ENCODE results near the gene SMARCA1. TPM values are rescaled to one million over a fixed set of nuclear protein-coding genes. Genes with fewer than 3 reads are reported as not detected.

Gene SMARCA1
- total RNA-seq, 1 donor from 2014 or later: 90.7 TPM

DNA sequence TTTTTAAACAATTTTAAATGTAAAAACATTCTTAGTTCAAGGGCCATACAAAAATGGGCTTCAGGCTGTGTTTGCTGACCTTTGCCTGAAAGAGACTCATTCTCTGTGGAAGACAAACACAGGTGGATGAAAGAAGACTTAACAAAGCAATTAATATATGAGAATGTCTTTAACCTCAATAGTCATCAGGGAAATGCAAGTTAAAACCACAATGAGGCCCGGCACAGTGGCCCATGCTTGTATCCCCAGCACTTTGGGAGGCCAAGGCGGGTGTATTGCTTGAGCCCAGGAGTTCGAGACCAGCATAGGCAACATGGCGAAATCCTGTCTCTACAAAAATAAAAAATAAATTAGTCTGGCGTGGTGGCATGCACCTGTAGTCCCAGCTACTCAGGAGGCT, 7.1 kb upstream of the SMARCA1 start:
- no peak for DNase-seq

DNA sequence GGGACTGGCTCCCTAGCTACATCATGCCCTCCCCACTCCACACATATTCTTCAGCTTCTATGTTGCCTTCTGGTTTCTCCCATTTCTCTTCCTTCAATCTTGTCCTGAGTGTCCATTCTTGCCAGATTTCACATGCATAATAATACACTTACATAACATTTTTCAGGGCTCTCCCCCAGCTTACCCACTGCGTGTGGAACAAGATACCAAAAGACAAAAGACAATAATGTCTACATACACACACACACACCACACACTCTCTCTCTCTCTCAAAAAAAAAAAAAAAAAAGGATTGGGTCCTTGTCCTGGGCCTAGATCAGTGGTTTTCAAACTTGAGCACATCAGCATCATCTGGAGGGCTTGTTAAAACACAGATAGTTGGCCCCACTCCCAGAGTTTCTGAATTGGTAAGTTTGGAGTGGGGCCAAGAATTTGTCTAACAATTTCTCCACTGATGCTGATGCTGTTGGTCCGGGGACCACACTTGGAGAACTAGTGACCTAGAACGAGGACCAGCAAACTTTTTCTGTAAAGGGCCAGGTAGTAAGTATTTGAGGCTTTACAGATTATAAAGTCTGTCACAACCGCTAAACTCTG, 6.5 kb upstream of the SMARCA1 start:
- peak; percentile 37 for DNase-seq

DNA sequence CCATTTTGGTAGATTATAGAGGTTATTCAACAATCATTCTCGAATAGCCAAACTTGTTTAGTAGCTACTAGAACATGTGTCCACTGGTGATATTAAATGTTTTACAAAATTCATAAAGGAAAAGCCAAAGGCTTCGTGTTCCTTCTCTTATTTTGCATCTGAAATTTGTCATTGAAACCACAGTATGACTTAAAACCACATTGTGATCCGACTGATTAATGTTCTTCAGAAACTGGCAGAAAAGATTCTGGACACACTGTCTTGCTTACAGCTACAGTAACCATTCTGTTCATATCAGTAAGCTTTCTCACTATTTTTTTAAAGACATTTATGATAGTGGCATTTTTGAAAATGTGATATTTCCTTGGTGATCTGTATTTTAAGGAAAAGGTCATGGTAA, 2.6 kb upstream of the SMARCA1 start:
- DNase-seq: no peak

DNA sequence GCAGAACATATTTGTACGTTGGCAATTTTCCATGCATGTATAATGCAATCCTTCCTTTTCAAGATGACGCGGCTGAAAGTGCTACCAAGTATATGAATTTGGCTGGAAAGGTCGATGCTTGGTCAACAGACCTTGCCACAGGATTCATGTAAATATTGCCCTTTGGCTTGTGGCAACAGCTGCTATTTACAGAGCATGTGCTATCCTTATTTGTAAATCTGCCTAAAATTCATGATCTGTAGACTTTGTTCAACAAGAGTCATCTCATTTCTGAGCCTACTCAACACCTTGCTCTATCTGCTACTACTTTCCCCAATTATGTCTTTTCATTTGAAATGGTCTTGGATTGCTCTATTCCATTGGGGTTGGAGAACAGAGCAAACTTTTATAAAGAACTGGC, 1.9 kb upstream of the SMARCA1 start:
- no peak for DNase-seq

DNA sequence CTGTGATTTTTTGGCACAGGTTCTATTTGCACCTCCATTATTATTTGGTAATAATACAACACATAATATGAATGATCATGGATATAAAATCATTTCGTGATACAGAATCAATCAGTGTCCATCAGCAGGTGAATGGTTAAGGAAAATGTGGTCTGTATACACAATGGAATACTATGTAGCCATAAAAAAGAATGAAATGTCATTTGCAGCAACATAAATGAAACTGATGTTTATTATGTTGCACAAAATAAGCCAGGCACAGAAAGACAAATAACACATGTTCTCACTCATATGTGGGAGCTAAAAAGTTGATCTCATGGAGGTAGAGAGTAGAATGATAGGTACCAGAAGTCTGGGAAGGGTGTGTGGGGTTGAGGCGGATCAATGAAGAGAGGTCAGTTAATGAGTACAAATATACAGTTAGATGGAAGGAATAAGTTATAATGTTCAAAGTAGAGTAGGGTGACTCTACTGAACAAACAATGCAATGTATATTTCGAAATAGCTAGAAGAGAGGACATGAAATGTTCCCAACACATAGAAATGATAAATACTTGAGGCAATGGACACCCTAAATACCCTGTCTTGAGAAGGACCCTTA, 1.1 kb upstream of the SMARCA1 start:
- no peak for DNase-seq

DNA sequence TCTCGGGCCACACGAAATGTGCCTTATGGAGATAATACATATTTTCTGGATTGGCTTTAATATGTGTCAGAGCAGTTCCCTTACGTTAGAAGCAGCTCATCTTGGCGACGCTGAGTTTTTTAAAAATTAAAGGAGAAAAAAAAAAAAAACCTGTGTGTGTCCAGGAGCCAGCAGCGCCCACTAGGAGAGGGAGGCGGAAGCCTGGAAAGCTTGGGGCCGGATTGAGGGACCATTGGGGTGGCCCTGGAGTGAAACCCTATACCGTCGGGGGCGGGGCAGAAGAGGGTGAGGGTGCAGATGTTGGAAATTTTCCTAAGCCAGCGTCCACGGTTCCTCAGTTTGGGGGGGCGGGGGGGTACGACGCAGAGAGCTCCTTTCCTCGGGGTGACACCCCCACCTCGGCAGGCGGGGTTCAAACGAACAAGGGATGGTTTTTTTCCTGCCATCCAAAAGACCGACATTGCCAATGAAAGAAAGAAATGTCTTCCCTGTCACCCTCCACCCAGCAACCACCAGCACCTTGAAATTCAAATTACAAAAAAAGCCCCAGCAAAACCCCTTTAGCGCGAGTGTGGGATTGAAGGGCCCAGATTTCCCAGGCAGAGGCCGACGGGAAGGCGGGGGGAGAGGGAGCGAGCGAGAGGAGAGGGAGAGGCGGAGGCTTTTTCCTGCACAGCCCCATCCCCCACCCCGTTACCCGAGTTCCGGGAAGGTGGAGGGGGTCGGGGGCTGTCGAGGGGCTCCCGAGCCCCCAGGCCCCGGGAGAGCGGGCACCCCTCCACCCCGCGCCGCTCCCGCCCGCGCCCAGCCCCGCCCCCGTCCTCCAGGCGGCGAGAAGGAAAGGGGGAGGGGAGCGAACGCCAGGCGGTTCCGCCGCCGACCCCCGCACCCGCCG, 859 bp downstream of the SMARCA1 start:
- DNase-seq: peak; percentile 83

DNA sequence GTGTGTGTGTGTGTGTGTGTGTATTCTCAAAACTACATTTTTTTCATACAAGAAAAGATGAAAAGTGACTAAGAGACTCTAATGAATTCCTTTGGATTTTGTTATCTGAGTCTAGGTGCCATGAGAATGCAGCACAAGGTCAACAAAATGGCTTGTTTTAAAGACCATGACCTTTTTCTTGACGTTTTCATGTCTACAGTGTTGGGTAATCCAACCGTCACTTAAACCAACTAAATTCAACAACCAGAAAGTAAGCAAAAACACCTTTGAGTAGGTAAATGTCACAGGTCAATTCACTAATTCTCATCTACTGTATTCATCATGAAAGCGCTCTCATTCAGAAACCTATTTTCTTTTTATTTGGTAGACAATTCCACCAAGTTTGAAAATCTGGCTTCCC, 3.1 kb downstream of the SMARCA1 start:
- no peak for DNase-seq

DNA sequence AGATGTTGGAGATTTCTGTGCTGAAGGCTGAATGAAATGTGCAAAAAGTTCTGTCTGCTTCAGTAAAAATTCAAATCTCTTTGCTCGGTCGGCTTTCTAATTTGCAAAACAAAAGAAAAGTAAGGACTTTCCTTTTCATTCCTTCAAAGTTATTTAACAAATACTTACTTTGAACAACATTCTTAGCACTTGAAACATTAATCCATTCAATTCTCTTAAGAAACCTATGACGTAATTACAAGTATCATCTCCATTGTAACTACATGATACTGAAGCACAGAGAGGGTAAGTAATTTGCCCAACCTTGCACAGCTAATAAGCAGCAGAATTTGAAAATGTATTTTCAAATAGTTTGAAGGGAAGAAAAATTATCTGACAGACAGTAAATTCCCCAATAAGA, 6.9 kb downstream of the SMARCA1 start:
- no peak for DNase-seq

DNA sequence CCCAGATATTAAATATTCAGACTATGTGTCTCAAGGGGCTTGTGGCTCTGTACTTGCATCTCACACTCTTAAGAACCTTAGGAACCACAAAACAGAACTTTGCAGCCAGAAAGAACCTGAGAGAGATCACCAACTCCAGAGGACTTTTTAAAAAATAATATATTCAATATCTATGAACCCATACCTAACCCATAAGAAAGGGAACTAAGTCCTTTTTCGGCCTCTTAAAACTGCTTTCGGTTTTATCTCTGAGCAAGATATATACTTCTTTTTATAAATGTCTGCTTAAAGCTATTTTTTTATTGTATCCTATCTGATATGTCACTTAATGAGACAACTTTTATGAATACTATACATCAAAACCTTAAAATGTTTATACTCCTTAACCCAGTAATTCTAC, 10.9 kb downstream of the SMARCA1 start:
- DNase-seq: no peak

DNA sequence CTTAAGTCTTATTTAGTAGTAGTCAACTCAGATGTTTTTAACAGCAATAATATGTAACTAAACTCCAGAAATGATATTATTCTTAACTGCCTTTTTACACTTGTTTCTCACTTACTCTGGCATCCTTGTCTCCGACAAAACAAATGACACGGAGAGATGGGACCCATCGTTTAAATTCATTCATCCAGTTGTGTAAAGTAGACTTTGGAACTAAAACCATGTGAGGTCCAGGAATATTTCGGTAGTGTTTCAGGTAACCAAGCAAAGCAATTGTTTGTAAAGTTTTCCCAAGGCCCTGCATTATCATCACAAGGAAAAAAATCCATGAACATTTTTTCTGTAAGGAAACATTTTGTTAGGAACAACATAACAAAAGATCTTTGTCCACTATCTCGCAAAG, 11.6 kb downstream of the SMARCA1 start:
- no peak for DNase-seq

DNA sequence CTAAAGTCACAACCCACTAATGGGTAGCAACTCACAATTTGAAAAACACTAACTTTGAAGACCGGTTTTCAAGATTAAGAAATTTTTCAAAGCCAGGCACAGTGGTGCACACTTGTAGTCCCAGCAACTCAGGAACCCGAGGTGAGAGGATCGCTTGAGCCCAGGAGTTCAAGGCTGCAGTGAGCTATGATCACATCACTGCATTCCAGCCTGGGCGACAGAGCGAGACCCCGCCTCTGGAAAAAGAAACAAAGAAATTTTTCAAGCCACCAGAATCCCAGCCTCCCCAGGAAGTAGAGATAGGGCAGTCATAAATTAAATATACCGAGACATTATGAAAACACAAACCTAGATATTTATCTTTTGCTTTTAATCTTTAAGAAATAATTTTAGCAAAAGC, 13.0 kb downstream of the SMARCA1 start:
- no peak for DNase-seq

DNA sequence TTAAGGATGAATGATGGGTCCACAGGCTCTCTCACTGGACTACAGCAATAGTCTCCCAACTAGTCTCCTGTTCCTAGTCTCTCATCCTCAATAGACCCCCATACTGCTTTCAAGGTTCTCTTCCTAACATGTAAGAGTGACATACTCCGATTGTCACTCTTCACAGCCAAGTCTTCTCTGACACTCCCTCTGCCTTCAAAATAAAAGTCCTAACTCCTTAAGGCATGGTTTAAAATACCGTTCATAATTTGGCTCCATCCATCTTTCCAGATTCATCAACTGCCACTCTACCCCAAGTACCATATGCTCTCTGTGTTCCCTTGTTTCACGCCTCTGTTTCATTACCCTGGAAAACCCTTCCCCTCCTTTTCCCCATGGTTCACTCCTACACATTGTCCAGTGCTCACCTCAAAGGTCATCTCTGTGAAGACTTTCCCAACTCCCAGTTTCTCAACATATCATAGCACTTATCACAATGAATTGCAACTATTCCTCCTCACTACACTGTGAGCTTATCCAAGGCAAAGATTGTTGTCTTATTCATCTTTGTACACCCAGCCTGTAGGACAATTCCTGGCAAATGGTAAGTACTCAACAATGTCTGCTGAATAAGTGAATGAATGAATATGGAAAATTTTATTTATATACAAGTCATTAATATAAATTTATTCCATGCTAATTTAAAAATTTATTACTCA, 26.0 kb downstream of the SMARCA1 start:
- DNase-seq: no peak

DNA sequence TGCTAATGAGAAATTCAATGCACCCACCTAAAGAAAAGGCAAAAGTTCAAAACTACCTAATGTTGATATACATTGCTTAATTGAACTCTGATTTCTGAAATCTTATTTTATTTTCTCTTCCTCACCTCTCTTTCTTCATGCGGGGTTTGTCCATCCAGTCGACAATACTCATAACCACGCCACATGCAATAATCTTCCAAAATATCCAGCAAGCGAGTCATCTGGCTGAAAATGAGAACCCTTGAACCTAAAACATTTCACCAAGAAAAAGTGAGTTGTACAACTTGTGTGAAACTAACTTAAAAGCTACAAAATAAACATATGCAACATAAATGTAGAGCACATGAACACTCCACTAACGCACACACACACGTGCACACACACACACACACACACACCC, 26.7 kb downstream of the SMARCA1 start:
- DNase-seq: no peak

DNA sequence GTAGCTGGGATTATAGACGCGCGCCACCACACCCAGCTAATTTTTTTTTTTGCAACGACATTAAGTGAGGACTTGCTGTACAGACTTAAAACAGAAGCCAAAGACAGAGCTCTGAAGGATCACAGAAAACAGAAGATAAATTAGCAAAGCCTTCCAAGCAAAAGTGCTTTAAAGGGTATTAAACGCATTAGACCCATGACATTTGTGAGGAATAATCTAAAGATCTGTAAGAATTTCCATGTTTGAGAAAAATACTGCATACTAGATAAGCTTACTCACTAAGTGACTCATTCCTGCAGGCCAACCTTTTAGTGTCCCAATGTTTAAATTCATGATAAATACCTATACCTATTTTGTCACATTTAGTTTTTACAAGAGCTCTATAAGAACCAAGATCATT, 27.4 kb downstream of the SMARCA1 start:
- DNase-seq: no peak

DNA sequence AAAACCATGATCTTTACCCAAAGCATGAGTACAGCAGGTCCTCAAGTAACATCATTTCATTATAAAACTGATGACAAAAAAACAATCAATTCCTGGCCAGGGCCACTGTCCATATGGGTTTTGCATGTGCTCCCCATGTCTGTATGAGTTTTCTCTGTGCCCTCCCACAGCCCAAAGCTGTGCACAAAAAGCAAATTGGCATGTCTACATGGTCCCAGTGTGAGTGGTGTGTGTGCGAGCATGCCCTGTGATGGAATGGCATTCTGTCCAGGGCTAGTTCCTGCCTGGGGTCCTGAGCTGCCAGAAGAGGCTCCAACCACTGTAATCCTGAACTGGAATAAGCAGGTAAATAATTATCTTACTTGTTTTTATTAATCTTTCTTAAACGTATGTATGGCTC, 28.4 kb downstream of the SMARCA1 start:
- no peak for DNase-seq

DNA sequence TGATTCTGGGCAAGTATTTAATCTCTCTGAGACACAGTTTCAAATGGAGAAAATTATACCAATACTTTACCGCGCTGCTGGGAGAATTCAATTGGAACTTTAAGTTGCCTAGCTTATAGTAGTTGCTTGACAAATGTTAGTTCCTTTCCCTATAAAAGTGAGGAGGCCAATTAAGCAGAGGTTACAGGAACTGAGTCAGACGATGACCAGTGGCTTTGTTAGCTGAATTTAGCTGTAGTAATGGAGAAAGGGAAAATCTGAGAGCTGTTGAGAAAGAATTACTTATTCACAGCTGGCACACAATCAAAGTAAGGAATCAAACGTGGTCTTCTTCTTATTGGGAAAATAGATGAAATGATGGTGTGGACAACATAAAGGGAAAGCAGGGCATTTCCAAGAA, 29.6 kb downstream of the SMARCA1 start:
- DNase-seq: no peak

DNA sequence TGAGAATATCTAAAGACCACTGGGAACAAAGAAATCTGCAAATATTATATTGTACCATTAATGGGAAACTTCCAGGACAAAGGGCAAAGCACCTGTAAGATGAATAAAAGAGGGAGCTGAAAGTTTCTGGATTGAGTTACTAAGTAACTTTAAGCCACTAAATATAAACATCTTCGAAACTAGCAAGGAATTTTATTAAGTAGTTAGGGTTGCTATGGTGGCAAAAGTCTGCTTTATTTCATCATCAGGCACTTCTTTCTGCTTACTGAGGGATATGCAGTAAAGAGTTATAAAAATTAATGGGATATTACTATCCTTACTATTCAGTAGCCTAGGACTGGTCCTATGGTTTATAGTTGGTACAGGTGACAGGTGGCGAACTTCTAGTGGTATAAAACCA, 33.0 kb downstream of the SMARCA1 start:
- DNase-seq: no peak

DNA sequence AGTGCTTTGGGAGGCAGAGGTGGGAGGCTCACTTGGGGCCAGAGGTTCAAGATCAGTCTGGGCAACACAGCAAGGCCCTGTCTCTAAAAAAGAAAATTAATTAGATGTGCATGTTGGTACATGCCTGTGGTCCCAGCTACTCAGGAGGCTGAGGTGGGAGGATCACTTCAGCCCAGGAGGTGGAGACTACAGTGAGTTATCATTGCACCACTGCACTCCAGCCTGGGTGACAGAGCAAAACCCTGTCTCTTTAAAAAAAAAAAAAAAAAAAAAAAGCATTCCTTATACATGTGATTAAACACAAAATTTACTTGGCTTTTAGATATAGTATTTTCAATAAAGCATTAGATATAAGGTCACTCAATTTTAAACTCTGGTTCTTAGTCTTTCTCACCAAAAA, 34.9 kb downstream of the SMARCA1 start:
- no peak for DNase-seq

DNA sequence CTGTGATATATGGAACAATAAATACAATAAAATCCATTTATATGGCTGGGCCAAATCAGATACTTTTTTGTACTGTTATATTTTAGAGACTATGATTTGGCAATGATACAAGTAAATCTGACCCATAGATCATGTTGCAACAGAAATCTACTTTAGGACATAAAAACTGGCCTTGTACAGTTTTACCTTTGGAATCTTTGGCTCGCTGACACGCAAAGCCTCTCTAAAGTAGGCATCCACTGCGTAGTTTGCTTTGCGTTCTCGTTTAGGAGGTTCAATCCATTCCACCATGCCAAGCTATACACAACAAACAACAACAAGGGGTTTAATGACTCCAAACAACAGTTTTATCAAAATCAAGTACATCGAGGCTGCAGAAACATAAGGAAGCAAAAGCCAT, 42.4 kb downstream of the SMARCA1 start:
- DNase-seq: no peak

DNA sequence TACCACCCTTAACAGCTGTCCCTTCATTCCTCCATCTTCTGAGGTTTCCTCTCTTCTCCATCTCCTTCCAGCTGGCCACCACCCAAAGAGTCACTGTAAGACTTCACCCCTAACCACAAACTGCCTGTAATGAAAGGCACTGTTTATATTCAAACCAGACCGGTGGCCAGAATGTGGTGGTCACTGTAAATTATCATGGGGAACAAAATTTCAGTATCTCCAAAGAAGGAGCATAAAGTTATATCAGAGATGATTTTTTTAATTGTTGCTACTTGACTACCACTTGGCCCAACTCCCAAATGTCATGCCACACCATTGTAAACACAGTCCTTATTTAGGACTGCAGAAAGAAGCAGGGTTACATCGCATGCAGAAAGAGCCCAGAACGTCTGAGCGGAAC, 44.8 kb downstream of the SMARCA1 start:
- DNase-seq: no peak

DNA sequence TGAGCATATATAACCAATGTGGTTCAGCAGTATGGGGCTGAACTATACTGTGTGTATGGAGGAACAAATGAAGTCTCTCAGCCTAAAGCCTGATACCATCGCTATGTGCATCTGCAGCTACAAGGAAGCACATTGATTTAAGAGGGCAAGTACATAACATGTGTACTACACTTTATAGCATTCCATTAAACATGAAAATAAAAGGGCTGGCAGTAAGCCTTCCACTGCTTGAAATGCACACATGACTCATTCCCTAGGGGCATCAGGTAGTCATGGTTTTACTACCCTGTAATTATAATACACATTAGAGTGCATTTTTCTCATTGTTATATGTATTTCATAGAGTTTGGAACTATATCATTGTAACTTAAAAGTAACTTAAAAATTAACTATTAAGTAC, 51.2 kb downstream of the SMARCA1 start:
- DNase-seq: no peak

DNA sequence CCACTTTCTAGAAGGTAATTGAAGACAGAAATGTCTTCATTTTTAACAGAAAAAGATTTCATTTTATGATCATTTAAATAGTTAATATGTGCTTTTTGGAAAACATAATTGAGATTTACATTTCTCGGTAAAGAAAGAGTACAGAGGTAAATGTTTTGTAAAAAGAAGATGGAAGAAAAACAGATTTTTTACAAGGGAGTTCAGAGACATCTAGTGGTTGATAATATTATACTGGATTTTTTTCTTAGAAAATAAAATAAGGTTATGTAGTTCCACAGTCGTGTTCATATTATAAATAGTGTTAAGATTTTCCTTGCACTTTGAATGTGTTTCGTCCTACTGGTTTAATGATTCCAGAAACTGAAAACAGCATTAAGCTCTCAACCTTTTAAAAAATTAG, 60.6 kb downstream of the SMARCA1 start:
- no peak for DNase-seq

DNA sequence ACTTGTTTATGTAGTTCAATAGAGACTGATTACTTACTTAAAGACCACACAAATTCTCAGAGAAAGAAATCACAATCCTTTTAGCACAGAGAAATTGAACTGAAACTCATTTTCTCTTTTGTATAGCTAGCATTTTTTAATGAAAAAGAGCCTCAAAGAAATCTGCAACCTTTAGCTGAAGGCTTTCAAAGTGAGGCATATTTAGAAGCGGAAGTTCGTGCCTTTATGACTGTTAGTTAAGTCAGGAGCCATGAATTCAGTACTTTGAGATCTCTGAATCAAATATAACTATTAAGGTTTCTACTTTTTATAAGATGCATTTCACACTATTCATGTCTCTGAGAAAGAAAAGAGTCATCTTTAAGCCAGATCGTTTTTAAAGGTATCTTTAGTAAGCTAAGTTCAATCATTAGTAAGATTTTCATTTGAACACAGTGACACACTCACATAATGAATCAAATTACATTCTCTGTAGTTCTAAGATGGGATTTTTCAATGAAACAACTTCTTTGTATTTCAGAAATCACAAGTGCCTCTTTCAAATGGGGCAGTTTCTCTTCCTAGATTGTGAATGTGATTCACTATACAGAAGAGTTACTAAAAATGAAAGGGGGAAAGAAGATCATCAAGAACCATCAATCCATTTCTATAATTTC, 61.4 kb downstream of the SMARCA1 start:
- no peak for DNase-seq
